Tibial artery (tissue), 4 donors: ENCODE results near the gene ARL14EP.

Source experiments
- DNase-seq, 2 donors: peaks; one replicate each; pipeline ENCODE4 v3.0.0-alpha.2; 2019
- H3K27ac ChIP-seq, 2 donors: fragments of 200-600 bp; sonication (generic) in 1 of 2; 1 replicate in 1 of 2; 2 replicates in 1 of 2; pipeline ENCODE4 v1.5.1; 2018 to 2019; ENCODE audit warnings: mild to moderate bottlenecking in 1 of 2
- H3K27me3 ChIP-seq, 2 donors: fragments of 200-600 bp; sonication (generic) in 1 of 2; one replicate each; pipeline versions ENCODE4 v1.5.1 to v1.6.0; 2016 to 2019
- H3K36me3 ChIP-seq, 3 donors: fragments of 200-600 bp; sonication (generic) in 2 of 3; one replicate each; pipeline ENCODE4 v1.5.1; 2016 to 2019; ENCODE audit warnings: mild to moderate bottlenecking in 2 of 3
- H3K4me1 ChIP-seq, 4 donors: fragments of 200-600 bp; sonication (generic) in 2 of 4; 1 replicate in 3 of 4; 2 replicates in 1 of 4; pipeline ENCODE4 v1.5.1; 2016 to 2019
- H3K4me3 ChIP-seq, 2 donors: fragments of 200-600 bp; sonication (generic) in 1 of 2; 1 replicate in 1 of 2; 2 replicates in 1 of 2; pipeline ENCODE4 v1.5.1; 2018 to 2019; ENCODE audit warnings: mild to moderate bottlenecking in 2 of 2
- H3K9me3 ChIP-seq, 3 donors: fragments of 200-600 bp; sonication (generic) in 1 of 3; one replicate each; pipeline ENCODE4 v1.5.1; 2016 to 2019
- intact Hi-C: fragments of 100-400 bp; cut with DNase I; formaldehyde crosslinking; loops from one replicate; pipeline ENCODE4 v1.15.0; 2023; ENCODE audit warnings: low total_unique reads
- TF ChIP-seq, protein P1 (sequence below), 2 experiments: fragments of 200-600 bp in 1 of 2; fragments of 450-650 bp in 1 of 2; IDR thresholded peaks; one replicate each; pipeline ENCODE4 v1.5.1; 2017 to 2019; ENCODE audit warnings: antibody characterized with exemption in 2 of 2, mild to moderate bottlenecking in 1 of 2, moderate library complexity in 1 of 2

Gene ARL14EP

DNA sequence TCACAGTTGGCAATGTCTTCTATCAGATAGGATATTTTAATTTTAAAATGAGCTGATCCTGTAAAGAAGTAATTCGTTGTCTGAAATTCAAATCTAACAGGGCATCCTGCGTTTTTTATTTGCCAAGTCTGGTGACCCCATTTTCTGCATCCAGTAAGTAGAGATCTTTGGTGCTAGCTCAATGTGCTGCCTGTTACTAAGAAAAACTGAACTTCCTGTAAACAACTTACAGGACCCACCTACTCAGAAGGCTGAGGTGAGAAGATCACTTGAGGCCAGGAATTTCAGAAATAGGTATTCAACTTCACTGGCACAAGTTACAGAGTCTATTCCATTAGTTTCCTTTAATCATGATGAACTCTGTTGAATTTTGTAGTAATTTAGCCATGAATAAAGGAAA lies 4.0 kb downstream of the ARL14EP start:
- Histone ChIP-seq H3K9me3 (no peaks in the 10 kb centered on the region), H3K27ac (no peak overlapping the region), H3K27me3 (no peaks in the 10 kb centered on the region), H3K4me3 (no peak overlapping the region), H3K4me1 (peaks cover 0 to 24% (median 17%) of the 10 kb centered on the region in 4 donors), H3K36me3 (peaks cover 0 to 14% (median 10%) of the 10 kb centered on the region in 3 donors)
- intact Hi-C loops, result no loop called here
- no peak for DNase-seq
- TF ChIP-seq, protein P1, sequence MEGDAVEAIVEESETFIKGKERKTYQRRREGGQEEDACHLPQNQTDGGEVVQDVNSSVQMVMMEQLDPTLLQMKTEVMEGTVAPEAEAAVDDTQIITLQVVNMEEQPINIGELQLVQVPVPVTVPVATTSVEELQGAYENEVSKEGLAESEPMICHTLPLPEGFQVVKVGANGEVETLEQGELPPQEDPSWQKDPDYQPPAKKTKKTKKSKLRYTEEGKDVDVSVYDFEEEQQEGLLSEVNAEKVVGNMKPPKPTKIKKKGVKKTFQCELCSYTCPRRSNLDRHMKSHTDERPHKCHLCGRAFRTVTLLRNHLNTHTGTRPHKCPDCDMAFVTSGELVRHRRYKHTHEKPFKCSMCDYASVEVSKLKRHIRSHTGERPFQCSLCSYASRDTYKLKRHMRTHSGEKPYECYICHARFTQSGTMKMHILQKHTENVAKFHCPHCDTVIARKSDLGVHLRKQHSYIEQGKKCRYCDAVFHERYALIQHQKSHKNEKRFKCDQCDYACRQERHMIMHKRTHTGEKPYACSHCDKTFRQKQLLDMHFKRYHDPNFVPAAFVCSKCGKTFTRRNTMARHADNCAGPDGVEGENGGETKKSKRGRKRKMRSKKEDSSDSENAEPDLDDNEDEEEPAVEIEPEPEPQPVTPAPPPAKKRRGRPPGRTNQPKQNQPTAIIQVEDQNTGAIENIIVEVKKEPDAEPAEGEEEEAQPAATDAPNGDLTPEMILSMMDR (IDR thresholded peaks at IDR 0.05), result no peak

DNA sequence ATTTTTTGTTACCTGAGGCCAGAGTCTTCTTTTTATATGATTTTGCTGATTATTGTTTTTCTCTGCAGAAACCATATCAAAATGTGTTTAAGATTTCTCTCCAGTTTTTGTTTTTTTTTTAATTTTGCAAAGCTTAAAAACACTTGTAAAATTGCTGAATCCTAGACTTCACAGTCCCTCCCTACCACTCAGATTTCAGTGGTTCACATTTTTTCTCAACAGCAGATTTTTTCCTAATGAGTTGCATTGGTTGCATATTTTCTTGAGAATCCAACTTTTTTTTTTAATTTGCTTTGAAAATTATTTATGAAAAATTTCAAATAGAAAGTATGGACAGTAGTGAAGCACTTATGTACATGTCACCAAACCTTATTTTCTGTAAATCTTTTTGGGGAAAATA lies 5.8 kb downstream of the ARL14EP start:
- H3K36me3 ChIP-seq, result peaks cover 13 to 17% (median 14%) of the 10 kb centered on the region in 3 donors
- DNase-seq, result no peak
- no peak overlapping the region for H3K4me3 ChIP-seq
- intact Hi-C loops, result no loop called here
- no peak overlapping the region for H3K27ac ChIP-seq
- H3K9me3 ChIP-seq, result no peaks in the 10 kb centered on the region
- peaks cover 0 to 23% (median 16%) of the 10 kb centered on the region in 4 donors for H3K4me1 ChIP-seq
- TF ChIP-seq, protein P1 (IDR thresholded peaks at IDR 0.05), result no peak
- no peaks in the 10 kb centered on the region for H3K27me3 ChIP-seq

DNA sequence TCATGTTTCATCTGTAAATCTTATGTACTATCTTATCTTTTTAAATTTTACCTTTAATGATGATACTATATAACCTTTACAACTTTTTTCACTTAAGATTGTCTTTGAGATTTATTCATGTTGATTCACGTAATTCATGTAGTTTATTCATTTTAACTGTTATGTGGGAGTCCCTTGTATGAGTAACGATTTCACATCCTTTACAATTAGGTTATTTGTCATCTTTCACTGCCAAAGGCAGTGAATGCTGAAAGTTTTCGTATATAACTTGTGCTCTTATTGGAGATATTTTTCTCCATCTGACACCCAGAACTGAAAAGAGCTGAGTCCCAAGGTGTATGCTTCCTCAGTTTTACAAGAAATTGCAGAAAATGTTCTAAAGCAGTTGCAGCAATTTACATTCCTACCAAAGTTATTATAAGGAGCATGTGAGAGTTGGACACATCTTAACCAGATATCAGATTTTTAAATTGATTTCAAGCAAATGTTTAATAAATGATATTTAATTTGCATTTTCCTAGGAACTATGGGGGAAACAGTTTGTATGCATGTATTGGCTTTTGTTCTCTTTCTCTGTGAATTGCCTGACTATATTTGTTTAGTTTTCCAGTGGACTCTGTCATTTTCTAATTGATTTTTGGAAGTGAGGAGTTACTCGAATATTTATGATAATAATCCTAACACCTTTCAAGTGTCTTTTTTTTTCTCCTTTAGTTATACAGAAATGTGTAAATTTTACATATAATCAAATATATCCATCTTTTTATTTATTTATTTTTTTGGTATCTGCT lies 6.4 kb downstream of the ARL14EP start:
- Histone ChIP-seq H3K9me3 (no peaks in the 10 kb centered on the region), H3K4me1 (peaks cover 0 to 16% (median 10%) of the 10 kb centered on the region in 4 donors), H3K36me3 (peaks cover 20 to 24% (median 20%) of the 10 kb centered on the region in 3 donors), H3K27me3 (no peaks in the 10 kb centered on the region), H3K27ac (no peak overlapping the region), H3K4me3 (no peak overlapping the region)
- TF ChIP-seq, protein P1 (IDR thresholded peaks at IDR 0.05), result no peak
- DNase-seq, result no peak
- intact Hi-C loops, result no loop called here

DNA sequence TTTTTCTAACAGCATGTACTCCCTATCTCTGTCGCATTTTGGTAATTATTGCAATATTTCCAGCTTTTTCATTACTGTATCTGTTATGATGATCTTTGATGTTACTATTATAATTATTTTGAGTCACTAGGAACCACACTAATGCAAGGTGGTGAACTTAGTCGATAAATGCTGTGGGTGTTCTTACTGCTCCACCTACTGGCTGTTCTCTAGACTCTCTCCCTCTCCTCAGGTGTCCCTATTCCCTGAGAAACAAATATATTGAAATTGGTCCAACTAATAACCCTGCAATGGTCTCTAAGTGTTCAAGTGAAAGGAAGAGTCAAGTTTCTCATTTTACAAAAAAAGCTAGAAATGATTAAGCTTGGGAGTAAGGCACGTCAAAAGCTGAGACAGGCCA lies 10.5 kb downstream of the ARL14EP start:
- Histone ChIP-seq H3K27ac (no peak overlapping the region), H3K36me3 (peaks cover 48 to 62% (median 59%) of the 10 kb centered on the region in 3 donors), H3K4me3 (no peak overlapping the region), H3K4me1 (no peaks in the 10 kb centered on the region), H3K27me3 (no peaks in the 10 kb centered on the region), H3K9me3 (no peaks in the 10 kb centered on the region)
- intact Hi-C loops, result no loop called here
- TF ChIP-seq, protein P1 (IDR thresholded peaks at IDR 0.05), result no peak
- no peak for DNase-seq

DNA sequence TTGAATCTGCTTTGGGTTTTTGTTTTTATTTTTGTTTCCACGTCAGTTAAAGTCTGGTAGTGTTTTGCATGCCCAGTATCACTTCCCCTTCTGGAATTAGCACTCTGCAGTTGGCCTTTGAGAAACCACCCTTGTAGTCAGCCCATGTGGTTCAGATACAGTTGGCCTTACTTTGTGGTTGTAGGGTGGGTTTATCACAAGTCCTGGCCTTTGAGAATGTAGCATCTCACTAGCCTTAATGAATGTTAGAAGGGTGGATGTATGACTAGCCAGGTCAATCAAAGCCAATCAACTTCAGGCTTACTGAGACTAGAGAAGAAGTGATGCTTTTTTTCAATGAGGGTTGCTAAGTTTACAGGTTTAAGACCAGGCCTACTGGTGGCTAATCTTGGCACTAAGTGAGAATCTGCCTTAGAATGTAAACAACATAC lies 19.8 kb downstream of the ARL14EP start:
- peaks cover 3 to 18% (median 11%) of the 10 kb centered on the region in 3 donors for H3K36me3 ChIP-seq
- TF ChIP-seq, protein P1 (IDR thresholded peaks at IDR 0.05), result no peak
- no peaks in the 10 kb centered on the region for H3K27me3 ChIP-seq
- no peaks in the 10 kb centered on the region for H3K9me3 ChIP-seq
- H3K4me1 ChIP-seq, result no peaks in the 10 kb centered on the region
- no peak overlapping the region for H3K27ac ChIP-seq
- H3K4me3 ChIP-seq, result no peak overlapping the region
- DNase-seq, result no peak
- intact Hi-C loops, result no loop called here
